ENCODE results near the gene IER3. TPM values are rescaled to one million over a fixed set of nuclear protein-coding genes. Genes with fewer than 3 reads are reported as not detected.

The IER3 gene
- total and polyA plus RNA-seq, 2 of the 8 experiments (the other 6 are each of a cell fraction or from before 2014, with no cell fraction given) = 11.9 to 26.5 TPM

GRCh38 chr6:30792786-30793185 lies 48.4 kb upstream of the IER3 start:
- Histone ChIP-seq H3K23me2 (ENCODE audit: low read depth, low read length) (no peaks in the 10 kb centered on the region), H2BK5ac (ENCODE audit: low read depth, low read length) (no peak overlapping the region), H3K4ac (replicated peaks; ENCODE audit: insufficient read length, low read depth, low read length) (no peak overlapping the region), H4K8ac (ENCODE audit: extremely low read depth, insufficient read depth, low read length) (no peak overlapping the region), H3K23ac (ENCODE audit: insufficient read length) (no peak overlapping the region), H3K4me1 (replicated peaks in 1 of 4; ENCODE audit: control insufficient read depth in 3 of 4, insufficient read depth in 4 of 4, low read length in 3 of 4) (no peaks in the 10 kb centered on the region), H2BK120ac (replicated peaks; ENCODE audit: low read depth, low read length) (no peak overlapping the region), H3K79me1 (ENCODE audit: low read depth, low read length) (no peaks in the 10 kb centered on the region), H2BK12ac (ENCODE audit: low read depth, low read length) (no peak overlapping the region), H3K18ac (ENCODE audit: extremely low read depth, low read length) (no peak overlapping the region), H3K27me3 (replicated peaks in 1 of 4; ENCODE audit: control insufficient read depth in 3 of 4, extremely low read depth in 1 of 4, insufficient read depth in 3 of 4, low read length in 3 of 4) (peaks cover 0 to 18% (median 13%) of the 10 kb centered on the region in 4 experiments; a peak in 6 of 7 replicates), H3K4me2 (ENCODE audit: insufficient read depth in 1 of 2, low read depth in 2 of 2, low read length in 2 of 2) (no peak overlapping the region), H4K20me1 (replicated peaks in 1 of 2; ENCODE audit: control insufficient read depth in 1 of 2, insufficient read depth in 2 of 2, low read length in 2 of 2) (no peaks in the 10 kb centered on the region), H2AK5ac (ENCODE audit: low read depth, low read length) (no peak overlapping the region), H3K79me2 (ENCODE audit: control insufficient read depth in 1 of 2, insufficient read depth in 2 of 2, low read length in 2 of 2) (no peaks in the 10 kb centered on the region), H4K5ac (ENCODE audit: insufficient read length, low read depth, low read length) (no peak overlapping the region), H3K9me3 (ENCODE audit: insufficient read depth in 2 of 2, low read depth in 1 of 2, low read length in 1 of 2) (no peaks in the 10 kb centered on the region), H3K56ac (replicated peaks; ENCODE audit: insufficient read length, low read depth, low read length) (no peak overlapping the region), H3K4me3 (ENCODE audit: extremely low read depth in 1 of 4, insufficient read depth in 2 of 4, low read depth in 3 of 4, low read length in 4 of 4) (no peak overlapping the region), H3K27ac (ENCODE audit: low read depth, low read length) (no peak overlapping the region), H2BK20ac (ENCODE audit: low read length) (no peak overlapping the region), H3K36me3 (ENCODE audit: control insufficient read depth in 2 of 4, insufficient read depth in 4 of 4, low read length in 3 of 4) (no peaks in the 10 kb centered on the region), H2AFZ (ENCODE audit: low read length) (no peak overlapping the region), H3K14ac (ENCODE audit: insufficient read length) (no peak overlapping the region), H4K91ac (replicated peaks; ENCODE audit: insufficient read length, low read length) (no peak overlapping the region), H3K9ac (replicated peaks in 1 of 4; ENCODE audit: extremely low read depth in 1 of 4, low read depth in 3 of 4, low read length in 3 of 4) (no peak overlapping the region), H2BK15ac (ENCODE audit: low read length) (no peak overlapping the region)
- no peak for FAIRE-seq
- CTCF ChIA-PET (ENCODE audit: partially characterized antibody) = interaction anchor here (1.0 to 1.1 kb wide), 2 partner anchors 16 to 89 kb away, joined by 3 to 4 read pairs; no protein-coding TSS in a partner anchor
- no peak for DNase-seq (ENCODE audit: low read depth in 1 of 2, low spot score in 2 of 2)
- 95% methylated on average over 2 of the region's 2 CpGs; no CpG with 5 or more reads in 1 of the 2 experiments for WGBS, 2 experiments (ENCODE audit: extremely low coverage in 1 of 2, insufficient coverage in 1 of 2, insufficient read length in 1 of 2, insufficient replicate concordance in 2 of 2, low coverage in 1 of 2, low lambda C conversion rate in 2 of 2, missing lambda C conversion rate in 1 of 2)
- TF ChIP-seq SIRT6 (IDR thresholded peaks at IDR 0.05; ENCODE audit: low read length) (no peak), CEBPB (IDR thresholded peaks at IDR 0.05; ENCODE audit: low read depth, low read length) (no peak), SAP30 (IDR thresholded peaks at IDR 0.05; ENCODE audit: insufficient read depth, insufficient replicate concordance, low read length) (no peak), ATF2 (IDR thresholded peaks at IDR 0.05; ENCODE audit: low read length) (no peak), CHD1 (IDR thresholded peaks at IDR 0.05; ENCODE audit: low read depth, low read length) (no peak), SIN3A (conservative IDR thresholded peaks at IDR 0.05 in 1 of 2, IDR thresholded peaks at IDR 0.05 in 1 of 2; ENCODE audit: low read depth in 1 of 2, low read length in 2 of 2) (no peak), POLR2AphosphoS5 (IDR thresholded peaks at IDR 0.05; ENCODE audit: low read depth, low read length) (no peak), RBBP5 (IDR thresholded peaks at IDR 0.05; ENCODE audit: borderline replicate concordance, low read depth, low read length) (no peak)
- POLR2A ChIA-PET (ENCODE audit: partially characterized antibody) = interaction anchor here (0.8 to 1.6 kb wide), 2 partner anchors 71 kb away, joined by 3 read pairs; no protein-coding TSS in a partner anchor
